ENCODE results near the gene ANKRD60. TPM values are rescaled to one million over a fixed set of nuclear protein-coding genes. Genes with fewer than 3 reads are reported as not detected.

Gene ANKRD60
- polyA plus RNA-seq, 4 donors: not detected

GRCh38 chr20:58210398-58210747, 18.1 kb downstream of the ANKRD60 start:
- Histone ChIP-seq H3K4me3 (ENCODE audit: low read depth in 1 of 3, low read length in 3 of 3) (no peak overlapping the region), H3K4me1 (ENCODE audit: control insufficient read depth in 3 of 3, insufficient read depth in 2 of 3, low read depth in 1 of 3, low read length in 2 of 3) (no peaks in the 10 kb centered on the region), H3K9me3 (ENCODE audit: control insufficient read depth in 2 of 2, insufficient read depth in 1 of 2, low read depth in 1 of 2, low read length in 1 of 2) (no peaks in the 10 kb centered on the region), H3K27me3 (ENCODE audit: control insufficient read depth in 3 of 3, insufficient read depth in 3 of 3, low read length in 3 of 3) (peaks cover 0 to 12% (median 6%) of the 10 kb centered on the region in 3 donors), H3K36me3 (ENCODE audit: control insufficient read depth in 3 of 3, insufficient read depth in 2 of 3, low read depth in 1 of 3, low read length in 3 of 3) (no peaks in the 10 kb centered on the region), H3K27ac (ENCODE audit: low read depth in 1 of 3, low read length in 2 of 3) (no peak overlapping the region)
- no peak for FAIRE-seq
- no peak for DNase-seq
- WGBS, 3 donors: 77 to 81% (median 80%) methylated on average over 7 of the region's 7 CpGs

GRCh38 chr20:58209652-58210397, 18.6 kb downstream of the ANKRD60 start:
- Histone ChIP-seq H3K27ac (ENCODE audit: low read depth in 1 of 3, low read length in 2 of 3) (no peak overlapping the region), H3K27me3 (ENCODE audit: control insufficient read depth in 3 of 3, insufficient read depth in 3 of 3, low read length in 3 of 3) (peaks cover 0 to 12% (median 6%) of the 10 kb centered on the region in 3 donors), H3K36me3 (ENCODE audit: control insufficient read depth in 3 of 3, insufficient read depth in 2 of 3, low read depth in 1 of 3, low read length in 3 of 3) (no peaks in the 10 kb centered on the region), H3K9me3 (ENCODE audit: control insufficient read depth in 2 of 2, insufficient read depth in 1 of 2, low read depth in 1 of 2, low read length in 1 of 2) (no peaks in the 10 kb centered on the region), H3K4me3 (ENCODE audit: low read depth in 1 of 3, low read length in 3 of 3) (no peak overlapping the region), H3K4me1 (ENCODE audit: control insufficient read depth in 3 of 3, insufficient read depth in 2 of 3, low read depth in 1 of 3, low read length in 2 of 3) (no peaks in the 10 kb centered on the region)
- DNase-seq: peak; percentile 65 to 87
- no peak for FAIRE-seq
- WGBS, 3 donors: 4 to 7% (median 5%) methylated on average over 42 to 46 of the region's 46 CpGs

GRCh38 chr20:58208944-58209343, 19.5 kb downstream of the ANKRD60 start:
- FAIRE-seq: no peak
- no peak overlapping the region for H3K4me3 ChIP-seq (ENCODE audit: low read depth in 1 of 3, low read length in 3 of 3)
- no peak overlapping the region for H3K27ac ChIP-seq (ENCODE audit: low read depth in 1 of 3, low read length in 2 of 3)
- H3K27me3 ChIP-seq (ENCODE audit: control insufficient read depth in 3 of 3, insufficient read depth in 3 of 3, low read length in 3 of 3): peaks cover 0 to 7% (median 6%) of the 10 kb centered on the region in 3 donors
- H3K9me3 ChIP-seq (ENCODE audit: control insufficient read depth in 2 of 2, insufficient read depth in 1 of 2, low read depth in 1 of 2, low read length in 1 of 2): no peaks in the 10 kb centered on the region
- WGBS, 3 donors: 55 to 73% (median 64%) methylated on average over 8 of the region's 8 CpGs
- DNase-seq: no peak
- no peaks in the 10 kb centered on the region for H3K36me3 ChIP-seq (ENCODE audit: control insufficient read depth in 3 of 3, insufficient read depth in 2 of 3, low read depth in 1 of 3, low read length in 3 of 3)
- no peaks in the 10 kb centered on the region for H3K4me1 ChIP-seq (ENCODE audit: control insufficient read depth in 3 of 3, insufficient read depth in 2 of 3, low read depth in 1 of 3, low read length in 2 of 3)

- FAIRE-seq (no peak), DNase-seq (no peak)
- 86 to 90% (median 88%) methylated on average over 31 of the region's 31 CpGs for WGBS, 3 donors
- Histone ChIP-seq H3K4me3 (ENCODE audit: low read depth in 1 of 3, low read length in 3 of 3) (no peak overlapping the region), H3K27ac (ENCODE audit: low read depth in 1 of 3, low read length in 2 of 3) (no peak overlapping the region), H3K9me3 (ENCODE audit: control insufficient read depth in 2 of 2, insufficient read depth in 1 of 2, low read depth in 1 of 2, low read length in 1 of 2) (no peaks in the 10 kb centered on the region), H3K4me1 (ENCODE audit: control insufficient read depth in 3 of 3, insufficient read depth in 2 of 3, low read depth in 1 of 3, low read length in 2 of 3) (no peaks in the 10 kb centered on the region), H3K36me3 (ENCODE audit: control insufficient read depth in 3 of 3, insufficient read depth in 2 of 3, low read depth in 1 of 3, low read length in 3 of 3) (no peaks in the 10 kb centered on the region), H3K27me3 (ENCODE audit: control insufficient read depth in 3 of 3, insufficient read depth in 3 of 3, low read length in 3 of 3) (peaks cover 0 to 4% (median 1%) of the 10 kb centered on the region in 3 donors)
Observed at GRCh38 chr20:58205850-58206249, 22.6 kb downstream of the ANKRD60 start.

GRCh38 chr20:58202044-58202443, 26.4 kb downstream of the ANKRD60 start:
- Histone ChIP-seq H3K27ac (ENCODE audit: low read depth in 1 of 3, low read length in 2 of 3) (no peak overlapping the region), H3K4me3 (ENCODE audit: low read depth in 1 of 3, low read length in 3 of 3) (no peak overlapping the region), H3K9me3 (ENCODE audit: control insufficient read depth in 2 of 2, insufficient read depth in 1 of 2, low read depth in 1 of 2, low read length in 1 of 2) (no peaks in the 10 kb centered on the region), H3K27me3 (ENCODE audit: control insufficient read depth in 3 of 3, insufficient read depth in 3 of 3, low read length in 3 of 3) (no peaks in the 10 kb centered on the region), H3K36me3 (ENCODE audit: control insufficient read depth in 3 of 3, insufficient read depth in 2 of 3, low read depth in 1 of 3, low read length in 3 of 3) (no peaks in the 10 kb centered on the region), H3K4me1 (ENCODE audit: control insufficient read depth in 3 of 3, insufficient read depth in 2 of 3, low read depth in 1 of 3, low read length in 2 of 3) (no peaks in the 10 kb centered on the region)
- no peak for DNase-seq
- FAIRE-seq: no peak

GRCh38 chr20:58201616-58202015, 26.8 kb downstream of the ANKRD60 start:
- H3K27me3 ChIP-seq (ENCODE audit: control insufficient read depth in 3 of 3, insufficient read depth in 3 of 3, low read length in 3 of 3): no peaks in the 10 kb centered on the region
- no peak overlapping the region for H3K4me3 ChIP-seq (ENCODE audit: low read depth in 1 of 3, low read length in 3 of 3)
- WGBS, 3 donors: 81 to 83% (median 82%) methylated on average over 9 of the region's 9 CpGs
- H3K9me3 ChIP-seq (ENCODE audit: control insufficient read depth in 2 of 2, insufficient read depth in 1 of 2, low read depth in 1 of 2, low read length in 1 of 2): no peaks in the 10 kb centered on the region
- no peaks in the 10 kb centered on the region for H3K36me3 ChIP-seq (ENCODE audit: control insufficient read depth in 3 of 3, insufficient read depth in 2 of 3, low read depth in 1 of 3, low read length in 3 of 3)
- FAIRE-seq: no peak
- no peaks in the 10 kb centered on the region for H3K4me1 ChIP-seq (ENCODE audit: control insufficient read depth in 3 of 3, insufficient read depth in 2 of 3, low read depth in 1 of 3, low read length in 2 of 3)
- DNase-seq: no peak
- no peak overlapping the region for H3K27ac ChIP-seq (ENCODE audit: low read depth in 1 of 3, low read length in 2 of 3)

- FAIRE-seq (no peak), DNase-seq (no peak)
- Histone ChIP-seq H3K36me3 (ENCODE audit: control insufficient read depth in 3 of 3, insufficient read depth in 2 of 3, low read depth in 1 of 3, low read length in 3 of 3) (no peaks in the 10 kb centered on the region), H3K4me1 (ENCODE audit: control insufficient read depth in 3 of 3, insufficient read depth in 2 of 3, low read depth in 1 of 3, low read length in 2 of 3) (no peaks in the 10 kb centered on the region), H3K27ac (ENCODE audit: low read depth in 1 of 3, low read length in 2 of 3) (no peak overlapping the region), H3K4me3 (ENCODE audit: low read depth in 1 of 3, low read length in 3 of 3) (no peak overlapping the region), H3K27me3 (ENCODE audit: control insufficient read depth in 3 of 3, insufficient read depth in 3 of 3, low read length in 3 of 3) (no peaks in the 10 kb centered on the region), H3K9me3 (ENCODE audit: control insufficient read depth in 2 of 2, insufficient read depth in 1 of 2, low read depth in 1 of 2, low read length in 1 of 2) (no peaks in the 10 kb centered on the region)
- 70 to 75% (median 71%) methylated on average over 4 of the region's 4 CpGs for WGBS, 3 donors
Observed at GRCh38 chr20:58199469-58199868, 29.0 kb downstream of the ANKRD60 start.

GRCh38 chr20:58198901-58199355, 29.5 kb downstream of the ANKRD60 start:
- Histone ChIP-seq H3K4me3 (ENCODE audit: low read depth in 1 of 3, low read length in 3 of 3) (no peak overlapping the region), H3K27ac (ENCODE audit: low read depth in 1 of 3, low read length in 2 of 3) (no peak overlapping the region), H3K9me3 (ENCODE audit: control insufficient read depth in 2 of 2, insufficient read depth in 1 of 2, low read depth in 1 of 2, low read length in 1 of 2) (no peaks in the 10 kb centered on the region), H3K4me1 (ENCODE audit: control insufficient read depth in 3 of 3, insufficient read depth in 2 of 3, low read depth in 1 of 3, low read length in 2 of 3) (no peaks in the 10 kb centered on the region), H3K36me3 (ENCODE audit: control insufficient read depth in 3 of 3, insufficient read depth in 2 of 3, low read depth in 1 of 3, low read length in 3 of 3) (no peaks in the 10 kb centered on the region), H3K27me3 (ENCODE audit: control insufficient read depth in 3 of 3, insufficient read depth in 3 of 3, low read length in 3 of 3) (no peaks in the 10 kb centered on the region)
- FAIRE-seq (no peak), DNase-seq (no peak)
- 43 to 60% (median 48%) methylated on average over 9 of the region's 9 CpGs for WGBS, 3 donors

- H3K4me3 ChIP-seq (ENCODE audit: low read depth in 1 of 3, low read length in 3 of 3): no peak overlapping the region
- no peak for DNase-seq
- H3K4me1 ChIP-seq (ENCODE audit: control insufficient read depth in 3 of 3, insufficient read depth in 2 of 3, low read depth in 1 of 3, low read length in 2 of 3): no peaks in the 10 kb centered on the region
- no peak for FAIRE-seq
- H3K9me3 ChIP-seq (ENCODE audit: control insufficient read depth in 2 of 2, insufficient read depth in 1 of 2, low read depth in 1 of 2, low read length in 1 of 2): no peaks in the 10 kb centered on the region
- H3K36me3 ChIP-seq (ENCODE audit: control insufficient read depth in 3 of 3, insufficient read depth in 2 of 3, low read depth in 1 of 3, low read length in 3 of 3): no peaks in the 10 kb centered on the region
- H3K27me3 ChIP-seq (ENCODE audit: control insufficient read depth in 3 of 3, insufficient read depth in 3 of 3, low read length in 3 of 3): no peaks in the 10 kb centered on the region
- WGBS, 3 donors: 72 to 85% (median 77%) methylated on average over 4 of the region's 4 CpGs
- no peak overlapping the region for H3K27ac ChIP-seq (ENCODE audit: low read depth in 1 of 3, low read length in 2 of 3)
Observed at GRCh38 chr20:58198384-58198783, 30.1 kb downstream of the ANKRD60 start.
